NOMO-1 treated with DMSO at 0.1 percent for 48 hours (cell line): ENCODE results near the gene CRADD.

Experiments used
- DNase-seq: peaks from one replicate; lab custom pipeline; 2025; ENCODE audit not compliant: unreplicated experiment; lab: John Stamatoyannopoulos, UW

The CRADD gene

GRCh38 chr12:93756288-93756687 is 79.1 kb downstream of the CRADD start:
- DNase-seq = no peak

GRCh38 chr12:93757792-93758694 is 80.9 kb downstream of the CRADD start:
- DNase-seq = no peak

- peak; percentile 52 for DNase-seq
Measured at GRCh38 chr12:93758801-93759373, 81.7 kb downstream of the CRADD start.

GRCh38 chr12:93759512-93760081 is 82.4 kb downstream of the CRADD start:
- no peak for DNase-seq

- DNase-seq = no peak
Measured at GRCh38 chr12:93760275-93760875, 83.2 kb downstream of the CRADD start.

- DNase-seq = no peak
Measured at GRCh38 chr12:93762059-93762719, 85.0 kb downstream of the CRADD start.

GRCh38 chr12:93762912-93763553 is 85.9 kb downstream of the CRADD start:
- no peak for DNase-seq

GRCh38 chr12:93763746-93764147 is 86.6 kb downstream of the CRADD start:
- no peak for DNase-seq

- DNase-seq = no peak
Measured at GRCh38 chr12:93766371-93766770, 89.2 kb downstream of the CRADD start.

- DNase-seq = peak; percentile 84
Measured at GRCh38 chr12:93766796-93767523, 89.8 kb downstream of the CRADD start.

- DNase-seq = peak; percentile 58
Measured at GRCh38 chr12:93767524-93767863, 90.3 kb downstream of the CRADD start.

GRCh38 chr12:93772003-93772700 is 95.0 kb downstream of the CRADD start:
- DNase-seq = no peak

GRCh38 chr12:93773122-93773871 is 96.1 kb downstream of the CRADD start:
- DNase-seq = peak; percentile 87

GRCh38 chr12:93776581-93777018 is 99.4 kb downstream of the CRADD start:
- no peak for DNase-seq

GRCh38 chr12:93777254-93777653 is 100.1 kb downstream of the CRADD start:
- DNase-seq = peak; percentile 39

GRCh38 chr12:93778306-93778705 is 101.1 kb downstream of the CRADD start:
- DNase-seq = no peak

GRCh38 chr12:93778766-93779165 is 101.6 kb downstream of the CRADD start:
- no peak for DNase-seq

- no peak for DNase-seq
Measured at GRCh38 chr12:93780101-93780641, 103.0 kb downstream of the CRADD start.
